ENCODE data around the gene CCDC87.
A peak's percentile ranks its signal among the peaks of the same experiment; 100 is the strongest.
"Not testable (repeated sequence)": the region's sequence is repeated elsewhere in the genome, so short reads cannot be mapped to it uniquely, and the experiment has no call there.

CCDC87 gene

DNA sequence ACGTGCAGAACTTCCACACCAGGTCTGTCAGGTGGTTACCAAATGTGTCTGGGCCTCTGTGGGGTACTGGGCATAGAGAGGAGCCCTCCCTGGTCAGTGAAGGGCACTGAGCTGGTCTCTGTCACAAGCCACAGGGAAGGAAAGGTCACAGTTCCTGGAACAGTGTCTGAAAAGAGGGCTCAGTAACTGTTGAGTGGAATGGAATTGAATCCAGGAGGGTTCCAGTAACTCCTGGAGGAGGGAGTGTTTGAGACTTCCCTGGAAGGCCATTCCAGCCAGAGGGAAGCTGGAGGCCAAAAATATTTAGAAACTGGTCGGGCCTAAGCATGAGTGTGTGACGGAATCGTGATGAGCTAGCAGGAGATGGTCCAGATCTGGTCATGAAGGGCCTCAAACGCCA, 38.3 kb downstream of the CCDC87 start:
- no peak for DNase-seq (ENCODE audit: low read depth in 3 of 3)

DNA sequence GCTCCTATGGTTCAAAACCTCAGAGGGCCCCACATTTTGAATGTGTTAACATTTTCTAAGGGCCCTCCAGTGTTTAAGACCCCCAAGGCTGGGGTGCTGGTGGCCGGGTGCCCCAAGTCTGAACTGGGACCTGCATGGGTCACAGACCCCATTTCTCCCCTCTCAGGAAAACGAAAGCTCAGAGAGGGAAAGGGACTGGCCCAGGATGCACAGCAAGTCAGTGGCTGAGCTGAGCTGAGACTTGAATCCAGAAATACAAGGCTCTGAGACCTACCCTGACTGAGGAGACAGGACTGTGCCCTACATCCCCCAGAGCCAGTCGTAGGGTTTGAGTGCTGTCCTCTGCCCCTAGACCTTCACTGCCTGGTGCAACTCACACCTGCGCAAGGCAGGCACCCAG, 42.0 kb downstream of the CCDC87 start:
- no peak for DNase-seq (ENCODE audit: low read depth in 3 of 3)

DNA sequence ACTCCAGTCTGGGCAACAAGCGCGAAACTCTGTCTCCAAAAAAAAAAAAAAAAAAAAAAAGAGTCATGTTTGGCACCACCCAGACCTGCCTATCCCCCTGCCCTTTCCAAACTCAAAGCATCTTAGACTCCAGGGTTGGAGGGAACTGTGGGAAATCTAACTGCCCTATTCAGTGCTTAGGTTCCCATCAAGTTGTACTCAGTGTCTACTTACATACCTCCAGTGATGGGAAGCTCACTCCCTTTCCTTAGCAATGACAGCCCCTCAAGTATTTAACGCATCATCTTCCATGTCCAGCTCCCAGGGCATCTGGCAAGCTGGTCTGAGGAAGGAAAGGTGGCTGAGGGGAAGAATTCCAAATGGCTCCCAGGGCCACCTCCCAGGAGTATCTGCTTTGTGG, 43.2 kb downstream of the CCDC87 start:
- DNase-seq (ENCODE audit: low read depth in 3 of 3): no peak

DNA sequence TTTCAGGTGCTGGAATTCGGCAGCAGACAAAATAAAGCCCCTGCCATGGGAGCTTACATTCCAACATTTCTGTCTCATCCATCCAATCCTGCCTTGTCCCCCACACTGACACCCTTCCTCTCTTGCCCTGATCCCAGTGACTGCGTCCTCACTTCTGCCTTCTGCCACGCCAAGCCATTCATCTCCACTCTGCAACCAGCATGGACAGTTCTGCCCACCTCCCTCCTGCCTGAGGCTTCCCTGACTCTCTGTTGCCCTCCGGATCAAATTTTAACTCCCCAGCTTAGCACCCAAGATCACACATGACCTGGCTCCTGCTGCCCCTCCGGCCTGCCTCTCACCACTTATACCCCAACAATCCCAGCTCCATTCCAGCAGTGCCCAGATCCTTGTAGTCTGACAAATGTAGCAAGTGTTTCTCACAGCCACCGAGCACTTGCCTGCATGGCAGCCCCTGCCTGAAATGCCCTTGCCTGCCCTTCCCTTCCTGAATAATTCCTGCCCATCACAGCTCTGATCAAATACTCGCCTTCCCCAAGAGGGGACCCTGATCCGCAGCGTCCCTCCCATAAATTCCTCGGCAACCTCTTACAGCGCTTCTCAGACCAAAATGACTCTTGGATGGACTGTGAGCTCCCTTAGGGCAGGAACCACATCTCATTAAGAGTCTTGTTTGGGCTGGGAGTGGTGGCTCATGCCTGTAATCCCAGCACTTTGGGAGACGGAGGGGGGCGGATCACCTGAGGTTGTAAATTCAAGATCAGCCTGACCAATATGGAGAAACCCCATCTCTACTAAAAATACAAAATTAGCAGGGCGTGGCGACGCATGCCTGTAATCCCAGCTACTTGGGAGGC, 43.9 kb downstream of the CCDC87 start:
- no peak for DNase-seq (ENCODE audit: low read depth in 3 of 3)

DNA sequence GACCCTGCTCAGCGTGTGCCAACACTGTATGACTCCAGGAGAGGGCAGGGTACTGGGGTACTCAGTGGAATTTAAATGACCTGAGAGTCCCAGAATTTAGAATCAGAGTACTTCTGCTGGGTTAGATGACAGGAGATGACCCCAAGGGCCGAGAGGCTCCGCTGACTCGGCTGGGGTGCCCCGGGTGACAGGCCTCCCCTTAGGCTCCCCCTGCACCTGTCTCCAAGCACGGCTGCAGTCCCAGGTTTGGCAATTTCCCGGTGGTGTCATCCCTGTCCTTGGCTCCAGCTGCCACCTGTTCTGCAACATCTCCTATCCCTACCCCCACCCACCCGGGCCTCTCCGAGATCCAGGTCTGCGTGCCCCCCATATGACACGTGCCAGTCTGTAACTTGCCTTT, 44.8 kb downstream of the CCDC87 start:
- DNase-seq (ENCODE audit: low read depth in 3 of 3): no peak

DNA sequence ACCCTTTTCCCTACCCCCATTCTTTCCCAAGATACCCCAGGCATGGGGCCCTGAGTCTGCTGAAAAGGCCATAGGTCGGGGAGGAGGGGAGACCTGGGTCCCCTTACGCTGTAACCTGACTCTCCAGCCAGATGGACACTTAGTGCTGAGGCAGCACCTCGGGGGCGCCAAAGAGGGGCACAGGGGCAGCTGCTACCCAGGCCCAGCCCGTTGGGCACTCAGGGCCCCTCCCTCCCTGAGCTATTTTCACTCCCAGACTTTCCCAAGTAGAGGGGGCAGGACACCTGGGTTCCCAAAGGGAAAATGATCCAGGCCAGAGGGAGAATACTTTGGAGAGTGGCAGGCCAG, 45.2 kb downstream of the CCDC87 start:
- DNase-seq (ENCODE audit: low read depth in 3 of 3): no peak

DNA sequence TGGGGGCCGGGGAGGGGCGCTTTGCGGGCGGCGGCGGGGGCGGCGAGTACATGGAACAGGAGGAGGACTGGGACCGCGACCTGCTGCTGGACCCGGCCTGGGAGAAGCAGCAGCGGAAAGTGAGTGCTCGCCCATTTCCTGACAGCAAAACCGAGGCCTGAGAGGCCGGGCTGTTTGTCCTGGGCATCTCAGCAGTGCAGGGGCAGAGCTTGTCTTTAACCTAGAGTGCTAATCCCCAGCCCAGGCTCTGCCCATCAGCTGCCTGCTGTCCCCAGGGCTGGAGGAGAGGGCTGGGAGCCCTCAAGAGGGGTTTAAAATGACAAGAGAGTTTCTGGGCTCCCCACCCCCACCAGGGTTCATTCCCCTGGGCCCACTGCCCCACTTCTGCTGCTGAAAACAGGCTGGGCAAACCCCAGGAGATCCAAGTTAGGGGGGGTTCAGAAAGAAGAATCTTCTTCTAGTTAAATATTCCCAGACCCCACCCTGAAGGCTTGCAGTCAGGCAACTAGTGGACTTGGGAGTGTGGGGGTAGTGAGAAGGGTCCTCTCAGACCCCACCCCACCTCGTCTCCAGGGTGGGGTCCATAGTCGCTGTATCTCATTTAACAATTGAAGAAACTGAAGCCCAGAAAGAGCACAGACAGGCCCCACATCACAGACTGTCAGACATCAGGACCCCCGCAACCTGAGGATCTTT, 45.7 kb downstream of the CCDC87 start:
- no peak for DNase-seq (ENCODE audit: low read depth in 3 of 3)

DNA sequence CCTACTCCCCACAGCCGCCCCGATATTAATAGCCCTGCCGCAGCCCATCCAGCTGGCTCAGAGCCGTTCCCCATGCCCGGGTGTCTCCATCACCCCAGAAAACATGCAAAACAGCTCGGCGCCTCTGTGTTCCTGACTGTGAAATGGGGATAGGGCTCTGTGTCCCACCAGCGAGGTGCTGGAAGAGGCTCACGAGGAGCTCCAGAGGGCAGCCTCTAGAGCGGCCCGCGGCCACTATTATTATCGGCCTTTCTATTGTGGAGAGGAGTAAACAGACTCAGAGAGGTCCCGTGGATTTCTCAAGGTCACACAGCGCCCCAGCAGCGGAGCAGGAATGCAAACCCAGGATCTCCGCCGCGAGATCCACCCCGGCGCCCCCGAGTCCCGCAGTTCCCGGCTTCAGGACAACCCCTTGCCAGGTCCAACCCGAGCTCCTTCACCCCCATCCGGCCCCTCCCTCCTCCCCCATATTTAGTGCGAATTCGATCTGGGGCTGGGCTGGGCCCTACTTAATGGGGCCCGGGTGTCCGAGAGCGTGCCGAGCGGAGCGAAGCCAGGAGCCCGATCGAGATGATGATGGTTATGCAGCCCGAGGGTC, 46.4 kb downstream of the CCDC87 start, which contains the start of gene ACTN3:
Gene ACTN3, plus strand, starts transcription at position 536 of the 598 bp plus-strand sequence. Its CDS starts 35 bp downstream, at position 571.
- DNase-seq (ENCODE audit: low read depth in 3 of 3): no peak

DNA sequence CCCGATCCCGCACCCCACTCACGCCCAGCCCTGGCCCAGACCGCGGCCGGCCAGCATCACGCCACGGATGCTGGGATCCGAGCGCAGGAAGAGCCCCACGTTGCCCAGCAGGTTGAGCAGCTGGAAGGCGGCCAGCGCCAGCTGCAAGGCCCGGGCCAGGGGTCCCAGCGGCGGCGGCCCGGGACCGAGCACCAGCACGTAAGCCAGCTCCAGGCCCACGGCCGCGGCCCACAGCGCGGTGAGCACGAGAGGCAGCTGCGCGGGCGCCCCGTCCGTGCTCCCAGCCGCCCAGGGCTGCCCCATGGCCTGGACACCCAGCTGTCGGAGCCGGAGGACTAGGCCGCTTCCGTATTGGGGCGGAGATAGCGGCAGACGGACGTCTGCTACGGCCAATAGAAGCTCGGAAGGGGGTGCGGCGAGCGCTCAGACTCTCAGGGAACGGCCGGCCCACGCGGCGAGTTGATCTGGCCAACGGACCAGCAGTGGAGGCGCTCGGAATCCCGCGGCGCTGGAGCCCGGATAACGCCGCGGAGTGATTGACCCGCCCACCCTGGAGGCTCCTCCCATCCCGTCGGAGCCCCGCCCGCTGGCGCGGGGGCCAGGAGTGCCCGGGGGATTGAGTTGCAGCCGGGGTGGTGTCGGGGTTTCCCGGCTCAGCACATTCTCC, 47.0 kb downstream of the CCDC87 start, which contains the start of gene ZDHHC24:
Gene ZDHHC24, minus strand, starts transcription at position 348 of the 667 bp plus-strand sequence. Its CDS starts 45 bp downstream, at position 303.
- peak; percentile 74 to 94 (median 75) for DNase-seq (ENCODE audit: low read depth in 3 of 3)

DNA sequence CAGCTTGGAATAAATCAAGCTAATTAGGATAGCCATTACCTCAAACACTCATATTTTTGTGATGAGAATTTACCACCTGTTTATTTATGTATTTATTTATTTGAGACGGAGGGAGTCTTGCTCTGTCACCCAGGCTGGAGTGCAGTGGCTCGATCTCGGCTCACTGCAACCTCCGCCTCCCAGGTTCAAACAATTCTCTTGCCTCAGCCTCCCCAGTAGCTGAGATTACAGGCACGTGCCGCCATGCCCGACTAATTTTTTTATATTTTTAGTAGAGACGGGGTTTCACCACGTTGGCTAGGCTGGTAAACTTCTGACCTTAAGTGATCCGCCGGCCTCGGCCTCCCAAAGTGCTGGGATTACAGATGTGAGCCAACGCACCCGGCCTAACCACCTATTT, 47.9 kb downstream of the CCDC87 start:
- DNase-seq (ENCODE audit: low read depth in 3 of 3): not testable (repeated sequence)

DNA sequence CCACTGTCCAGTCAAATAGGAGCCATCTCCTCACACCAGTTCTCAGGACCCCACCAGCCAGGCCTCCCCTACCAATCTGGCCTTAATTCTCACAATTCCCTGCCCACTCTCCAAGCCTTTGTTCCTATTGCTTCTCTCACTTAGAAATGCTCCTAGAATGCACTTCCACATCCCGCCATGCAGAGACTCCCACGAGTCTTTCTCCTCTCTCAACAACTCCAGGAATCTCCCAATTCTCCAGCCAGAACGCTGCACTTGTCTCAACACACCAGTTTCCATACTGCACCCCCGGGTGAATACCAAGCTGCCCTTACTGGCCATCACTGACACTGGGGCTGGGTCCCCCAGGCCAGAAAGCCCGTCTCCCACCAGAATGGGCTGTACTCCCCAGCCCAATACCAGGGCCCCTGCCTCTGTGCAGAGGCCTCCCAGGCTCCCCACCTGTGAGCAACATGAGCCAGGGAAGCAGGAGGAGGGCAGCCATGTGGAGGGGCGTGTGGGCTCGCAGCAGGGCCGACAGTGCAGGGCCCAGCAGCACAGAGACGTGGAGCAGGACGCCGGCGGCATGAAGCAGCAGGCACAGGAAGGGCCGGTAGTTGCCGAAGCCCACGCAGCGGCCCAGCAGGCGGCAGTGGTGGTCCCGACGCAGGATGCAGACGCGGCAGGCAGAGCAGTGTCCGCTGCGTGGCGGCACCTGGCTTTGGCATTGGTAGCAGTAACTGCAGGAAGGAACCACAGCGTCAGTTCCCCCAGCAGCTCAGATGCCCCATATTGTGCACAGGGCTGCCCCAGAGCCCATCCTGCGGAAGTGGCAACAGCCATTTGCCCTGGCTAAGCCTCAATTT, 49.4 kb downstream of the CCDC87 start:
- DNase-seq (ENCODE audit: low read depth in 3 of 3): peak in 1 of 3 experiments; percentile 46

DNA sequence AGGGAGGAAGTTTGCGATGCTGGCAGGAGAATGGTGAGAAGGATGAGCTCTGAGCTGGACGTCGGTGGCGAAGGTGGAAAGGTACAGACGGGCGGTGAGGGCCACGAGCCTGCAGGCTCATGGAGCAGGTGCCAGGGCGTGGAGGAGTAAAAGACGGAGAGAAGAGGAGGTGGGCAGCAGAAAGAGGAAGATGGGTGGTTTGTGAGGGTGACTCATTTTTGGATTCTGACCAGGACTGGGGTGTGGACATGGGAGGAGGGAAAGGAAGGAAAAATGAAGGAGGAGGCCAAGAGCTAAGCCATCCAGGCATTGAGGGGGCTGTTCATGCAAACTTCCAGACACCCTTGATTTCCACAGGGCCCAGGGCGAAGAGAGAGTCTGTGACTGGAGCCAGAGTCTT, 50.5 kb downstream of the CCDC87 start:
- no peak for DNase-seq (ENCODE audit: low read depth in 3 of 3)

DNA sequence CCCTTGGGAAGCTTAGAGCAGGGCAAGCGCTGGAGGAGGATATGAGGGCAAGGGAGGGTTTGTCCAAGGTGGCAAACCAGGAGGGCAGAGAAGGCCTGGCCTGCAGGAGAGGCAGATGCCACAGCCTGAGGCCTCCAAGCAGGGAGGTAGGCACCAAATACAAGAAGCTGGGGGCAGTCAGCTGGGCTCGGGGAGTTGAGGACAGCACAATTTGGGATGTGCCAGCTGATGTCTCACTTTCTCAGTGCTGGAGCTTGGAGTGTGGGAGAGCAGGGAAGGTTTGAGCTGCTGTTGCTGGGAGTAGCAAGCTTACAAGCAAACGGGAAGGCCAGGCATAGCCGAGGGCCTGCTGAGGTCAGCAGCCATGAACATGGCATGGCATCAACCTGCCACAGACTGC, 51.0 kb downstream of the CCDC87 start:
- no peak for DNase-seq (ENCODE audit: low read depth in 3 of 3)

DNA sequence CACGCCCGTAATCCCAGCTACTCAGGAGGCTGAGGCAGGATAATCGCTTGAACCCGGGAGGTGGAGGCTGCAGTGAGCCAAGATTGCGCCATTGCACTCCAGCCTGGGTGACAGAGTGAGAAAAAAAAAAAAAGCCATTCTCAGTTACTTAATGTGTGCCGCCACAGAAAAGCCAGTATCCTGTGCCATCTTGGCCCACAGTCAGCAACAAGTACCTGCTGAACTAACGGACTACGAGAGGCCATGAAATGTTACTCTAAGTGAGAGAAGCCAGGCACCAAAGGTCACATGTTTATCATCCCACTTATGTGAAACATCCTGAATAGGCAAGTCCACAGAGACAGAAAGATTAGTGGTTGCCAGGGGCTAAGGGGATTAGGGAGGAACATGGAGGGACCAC, 52.3 kb downstream of the CCDC87 start:
- DNase-seq (ENCODE audit: low read depth in 3 of 3): not testable (repeated sequence)

Measured in stimulated activated CD4-positive, alpha-beta T cell treated with anti-CD3 and anti-CD28 coated beads, TNF-alpha, amount 100 ng/mL, for 24 hours (primary cell).